Measurements from ENCODE around the gene PCNX2. TPM values are rescaled to one million over a fixed set of nuclear protein-coding genes. Genes with fewer than 3 reads are reported as not detected.

Gene PCNX2
- total and polyA plus RNA-seq, 2 of the 13 experiments (the other 11 are each of a cell fraction or from before 2014, with no cell fraction given): 0.11 to 0.42 TPM

- WGBS (ENCODE audit: low lambda C conversion rate): 14% methylated on average over 1 of the region's 1 CpG
- intact Hi-C loops (cut with micrococcal nuclease; ENCODE audit: unreplicated experiment): no loop called here
- H3K27ac ChIP-seq (ENCODE audit: extremely low read length, insufficient read depth, low read length): no peak overlapping the region
Observed at GRCh38 chr1:233278631-233279030, 16.9 kb downstream of the PCNX2 start.

More at GRCh38 chr1:233278631-233279030, 16.9 kb downstream of the PCNX2 start:
- TF ChIP-seq ZNF275 (CRISPR knock-in tag; IDR thresholded peaks at IDR 0.05; ENCODE audit: borderline replicate concordance) (no peak), TRIM24 (CRISPR knock-in tag; IDR thresholded peaks at IDR 0.05) (no peak), CREB3 (CRISPR knock-in tag; IDR thresholded peaks at IDR 0.05) (no peak), NR2F6 (IDR thresholded peaks at IDR 0.05) (no peak), NR2F6 (CRISPR knock-in tag; IDR thresholded peaks at IDR 0.05) (no peak), RCOR2 (CRISPR knock-in tag; IDR thresholded peaks at IDR 0.05) (no peak), JUND (CRISPR knock-in tag; IDR thresholded peaks at IDR 0.05) (no peak), ZNF33B (CRISPR knock-in tag; IDR thresholded peaks at IDR 0.05) (no peak), ZNF773 (CRISPR knock-in tag; IDR thresholded peaks at IDR 0.05; ENCODE audit: borderline replicate concordance) (no peak), ZNF713 (CRISPR knock-in tag; IDR thresholded peaks at IDR 0.05) (no peak), GZF1 (CRISPR knock-in tag; IDR thresholded peaks at IDR 0.05) (no peak), LCORL (IDR thresholded peaks at IDR 0.05) (no peak), LCORL (CRISPR knock-in tag; IDR thresholded peaks at IDR 0.05) (no peak), NFYB (CRISPR knock-in tag; IDR thresholded peaks at IDR 0.05) (no peak), MXI1 (IDR thresholded peaks at IDR 0.05; ENCODE audit: borderline replicate concordance, low read depth, low read length) (no peak), IRF2 (CRISPR knock-in tag; IDR thresholded peaks at IDR 0.05) (no peak), JDP2 (CRISPR knock-in tag; IDR thresholded peaks at IDR 0.05; ENCODE audit: borderline replicate concordance) (no peak), IKZF1 (IDR thresholded peaks at IDR 0.05) (no peak)
- TF ChIP-seq, protein P1, sequence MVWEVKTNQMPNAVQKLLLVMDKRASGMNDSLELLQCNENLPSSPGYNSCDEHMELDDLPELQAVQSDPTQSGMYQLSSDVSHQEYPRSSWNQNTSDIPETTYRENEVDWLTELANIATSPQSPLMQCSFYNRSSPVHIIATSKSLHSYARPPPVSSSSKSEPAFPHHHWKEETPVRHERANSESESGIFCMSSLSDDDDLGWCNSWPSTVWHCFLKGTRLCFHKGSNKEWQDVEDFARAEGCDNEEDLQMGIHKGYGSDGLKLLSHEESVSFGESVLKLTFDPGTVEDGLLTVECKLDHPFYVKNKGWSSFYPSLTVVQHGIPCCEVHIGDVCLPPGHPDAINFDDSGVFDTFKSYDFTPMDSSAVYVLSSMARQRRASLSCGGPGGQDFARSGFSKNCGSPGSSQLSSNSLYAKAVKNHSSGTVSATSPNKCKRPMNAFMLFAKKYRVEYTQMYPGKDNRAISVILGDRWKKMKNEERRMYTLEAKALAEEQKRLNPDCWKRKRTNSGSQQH (CRISPR knock-in tag; IDR thresholded peaks at IDR 0.05; ENCODE audit: low read depth): no peak
- TF ChIP-seq, protein P2, sequence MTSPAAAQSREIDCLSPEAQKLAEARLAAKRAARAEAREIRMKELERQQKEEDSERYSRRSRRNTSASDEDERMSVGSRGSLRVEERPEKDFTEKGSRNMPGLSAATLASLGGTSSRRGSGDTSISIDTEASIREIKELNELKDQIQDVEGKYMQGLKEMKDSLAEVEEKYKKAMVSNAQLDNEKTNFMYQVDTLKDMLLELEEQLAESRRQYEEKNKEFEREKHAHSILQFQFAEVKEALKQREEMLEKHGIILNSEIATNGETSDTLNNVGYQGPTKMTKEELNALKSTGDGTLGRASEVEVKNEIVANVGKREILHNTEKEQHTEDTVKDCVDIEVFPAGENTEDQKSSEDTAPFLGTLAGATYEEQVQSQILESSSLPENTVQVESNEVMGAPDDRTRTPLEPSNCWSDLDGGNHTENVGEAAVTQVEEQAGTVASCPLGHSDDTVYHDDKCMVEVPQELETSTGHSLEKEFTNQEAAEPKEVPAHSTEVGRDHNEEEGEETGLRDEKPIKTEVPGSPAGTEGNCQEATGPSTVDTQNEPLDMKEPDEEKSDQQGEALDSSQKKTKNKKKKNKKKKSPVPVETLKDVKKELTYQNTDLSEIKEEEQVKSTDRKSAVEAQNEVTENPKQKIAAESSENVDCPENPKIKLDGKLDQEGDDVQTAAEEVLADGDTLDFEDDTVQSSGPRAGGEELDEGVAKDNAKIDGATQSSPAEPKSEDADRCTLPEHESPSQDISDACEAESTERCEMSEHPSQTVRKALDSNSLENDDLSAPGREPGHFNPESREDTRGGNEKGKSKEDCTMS (CRISPR knock-in tag; conservative IDR thresholded peaks at IDR 0.05): no peak
- Histone ChIP-seq H3K36me3 (replicated peaks in 1 of 2; ENCODE audit: control insufficient read depth in 1 of 2, insufficient read depth in 2 of 2, low read length in 2 of 2) (no peaks in the 10 kb centered on the region), H3K9me3 (ENCODE audit: low read length) (no peaks in the 10 kb centered on the region), H3K4me1 (ENCODE audit: insufficient read depth, low read length) (no peaks in the 10 kb centered on the region), H3K9ac (ENCODE audit: insufficient read depth, low read depth, low read length) (no peak overlapping the region), H2AFZ (ENCODE audit: low read length) (no peak overlapping the region), H3K4me2 (ENCODE audit: low read depth, low read length) (no peak overlapping the region), H4K20me1 (ENCODE audit: insufficient read depth, low read length) (no peaks in the 10 kb centered on the region), H3K27me3 (ENCODE audit: control insufficient read depth in 1 of 2, insufficient read depth in 2 of 2, low read length in 2 of 2) (no peaks in the 10 kb centered on the region), H3K4me3 (replicated peaks in 1 of 3; ENCODE audit: insufficient read depth in 1 of 3, low read depth in 2 of 3, low read length in 3 of 3) (no peak overlapping the region), H3K79me2 (ENCODE audit: insufficient read depth, low read length) (no peaks in the 10 kb centered on the region)
- ATAC-seq (no peak), FAIRE-seq (no peak), DNase-seq (ENCODE audit: low spot score) (no peak)
- BruUV-seq (replicated peaks): no TSS peak
- in situ Hi-C loops (cut with HindIII; ENCODE audit: extremely low pct_ligation_motif_present, low pct_unique_long_range_greater_than_20kb): no loop called here
- CTCF ChIA-PET (ENCODE audit: low intra/inter-chr PET ratio, low total read pairs): no interaction called here
- POLR2A ChIA-PET: no interaction called here
